Endothelial cell of umbilical vein (primary cell): ENCODE measurements around the gene PLBD2. TPM values are rescaled to one million over a fixed set of nuclear protein-coding genes. Genes with fewer than 3 reads are reported as not detected.

ENCODE experiments used
- BruUV-seq: library from RNA; stranded (reverse); fragments of 400-500 nt; replicated peaks from 2 replicates; lab custom pipeline; 2021; lab: Mats Ljungman, UMichigan
- CTCF ChIA-PET: fragments of 300-600, 350-600 bp; sonication (Branson Sonifier 250); formaldehyde crosslinking; loops from one replicate; lab custom pipeline; 2021; ENCODE audit warnings: antibody characterized with exemption, inconsistent platforms; lab: Charles Lee
- POLR2A ChIA-PET: fragments of 300-600, 350-600 bp; sonication (Branson Sonifier 250); formaldehyde crosslinking; loops from one replicate; lab custom pipeline; 2021; ENCODE audit warnings: antibody characterized with exemption, inconsistent platforms; lab: Charles Lee
- DNase-seq: peaks from one replicate; pipeline ENCODE4 v3.0.0-alpha.2; 2011; ENCODE audit warnings: low read depth, low spot score
- FAIRE-seq: peaks from 2 replicates; lab custom pipeline; 2011; peaks lifted over from hg19 to GRCh38; lab: Jason Lieb, UNC
- H2AFZ ChIP-seq: 2 replicates; pipeline ENCODE4 v1.6.0; 2012; ENCODE audit warnings: low read depth, low read length, control low read depth, inconsistent platforms
- H3K27ac ChIP-seq: 2 replicates; pipeline ENCODE4 v1.5.1; 2011; ENCODE audit warnings: low read depth, mild to moderate bottlenecking, control low read depth, low read length, moderate library complexity; ENCODE audit not compliant: insufficient read depth
- H3K27me3 ChIP-seq, 2 experiments: 2 replicates each; pipeline versions ENCODE4 v1.6.0 to v1.6.1; 2011; ENCODE audit warnings: low read length in 2 of 2, mixed read lengths in 1 of 2; ENCODE audit not compliant: control insufficient read depth in 2 of 2, insufficient read depth in 2 of 2
- H3K36me3 ChIP-seq, 2 experiments: 2 replicates in 1 of 2; 3 replicates in 1 of 2; pipeline ENCODE4 v1.5.1; 2011; ENCODE audit warnings: low read length in 2 of 2, mild to moderate bottlenecking in 1 of 2, moderate library complexity in 1 of 2; ENCODE audit not compliant: control insufficient read depth in 2 of 2, insufficient read depth in 2 of 2; ENCODE audit errors: extremely low read depth in 1 of 2
- H3K4me1 ChIP-seq: 3 replicates; pipeline ENCODE4 v1.5.1; 2011; ENCODE audit warnings: mild to moderate bottlenecking, low read length; ENCODE audit not compliant: control insufficient read depth, insufficient read depth; ENCODE audit errors: extremely low read depth
- H3K4me2 ChIP-seq: 2 replicates; pipeline ENCODE4 v1.6.1; 2011; ENCODE audit warnings: low read length, control low read depth, mixed read lengths; ENCODE audit not compliant: insufficient read depth
- H3K4me3 ChIP-seq, 3 experiments: fragments of 200-600 bp in 1 of 3; sonication (generic), shearing (Covaris generic) in 1 of 3; replicated peaks in 1 of 3; 2 replicates each; pipeline ENCODE4 v1.5.1; 2011 to 2016; ENCODE audit warnings: control low read depth in 3 of 3, low read length in 3 of 3, mild to moderate bottlenecking in 2 of 3, inconsistent platforms in 1 of 3, low read depth in 1 of 3, moderate library complexity in 1 of 3; ENCODE audit not compliant: insufficient read depth in 1 of 3
- H3K79me2 ChIP-seq: 2 replicates; pipeline ENCODE4 v1.6.0; 2012; ENCODE audit warnings: low read length, inconsistent platforms; ENCODE audit not compliant: control insufficient read depth, insufficient read depth
- H3K9ac ChIP-seq: replicated peaks from 2 replicates; pipeline ENCODE3; 2011; ENCODE audit warnings: low read length, control low read depth; ENCODE audit not compliant: insufficient read depth; ENCODE audit errors: extremely low read depth
- H3K9me1 ChIP-seq: replicated peaks from 3 replicates; pipeline ENCODE4 v1.6.0; 2011; ENCODE audit warnings: mild to moderate bottlenecking, low read length; ENCODE audit not compliant: control insufficient read depth, insufficient read depth; ENCODE audit errors: extremely low read depth
- H3K9me3 ChIP-seq: replicated peaks from 2 replicates; pipeline ENCODE4 v1.5.1; 2012; ENCODE audit warnings: low read length, inconsistent platforms; ENCODE audit not compliant: control insufficient read depth, insufficient read depth
- H4K20me1 ChIP-seq: replicated peaks from 2 replicates; pipeline ENCODE3; 2011; ENCODE audit warnings: mild to moderate bottlenecking, low read length; ENCODE audit not compliant: control insufficient read depth, insufficient read depth; ENCODE audit errors: extremely low read depth
- EZH2 ChIP-seq: IDR thresholded peaks from 2 replicates; pipeline ENCODE4 v1.6.1; 2012; ENCODE audit warnings: borderline replicate concordance, low read depth, mild to moderate bottlenecking, moderate library complexity, low read length, inconsistent platforms; ENCODE audit not compliant: severe bottlenecking
- FOS ChIP-seq: IDR thresholded peaks from 2 replicates; pipeline ENCODE4 v1.6.1; 2011; ENCODE audit warnings: mild to moderate bottlenecking, low read length, moderate library complexity, borderline replicate concordance; ENCODE audit not compliant: insufficient read depth
- GATA2 ChIP-seq: IDR thresholded peaks from 2 replicates; pipeline ENCODE4 v1.7.0; 2011; ENCODE audit warnings: low read depth, mild to moderate bottlenecking, moderate library complexity, mixed read lengths, low read length; ENCODE audit not compliant: insufficient read length, insufficient read depth
- JUN ChIP-seq: IDR thresholded peaks from 2 replicates; pipeline ENCODE4 v1.6.1; 2011; ENCODE audit warnings: borderline replicate concordance, low read depth; ENCODE audit not compliant: insufficient read length, insufficient read depth
- MYC ChIP-seq: IDR thresholded peaks from one replicate; pipeline ENCODE4 v1.6.1; 2011; ENCODE audit warnings: mild to moderate bottlenecking, low read depth, low read length
- POLR2A ChIP-seq: IDR thresholded peaks from 2 replicates; pipeline ENCODE4 v1.6.1; 2012; ENCODE audit warnings: low read depth, mild to moderate bottlenecking, control low read depth, low read length
- POLR2AphosphoS5 ChIP-seq: IDR thresholded peaks from 2 replicates; pipeline ENCODE4 v1.6.1; 2012; ENCODE audit warnings: low read depth, mild to moderate bottlenecking, control low read depth, low read length, moderate library complexity; ENCODE audit not compliant: insufficient read depth
- dilution Hi-C: fragments of 300-500 bp; cut with MboI; formaldehyde crosslinking; loops from one replicate; pipeline ENCODE4 v1.15.0; 2019; ENCODE audit warnings: low sequenced_read_pairs; ENCODE audit not compliant: extremely low pct_ligation_motif_present
- intact Hi-C: fragments of 100-400 bp; cut with micrococcal nuclease; formaldehyde crosslinking; loops from one replicate; pipeline ENCODE4 v1.10.0; 2022
- polyA plus RNA-seq, 4 experiments: library from polyadenylated mRNA; depleted of rRNA in 3 of 4; stranded (reverse) in 3 of 4; unstranded in 1 of 4; fragments of >200 nt; gene quantifications; 2 replicates each; pipeline versions ENCODE4 v1.2.1 to v1.2.3, GENCODE V29; 2011 to 2012; ENCODE audit warnings: missing spikeins in 1 of 4
- total RNA-seq: library from RNA; stranded (reverse); gene quantifications from 2 replicates; pipeline ENCODE4 v1.2.3, GENCODE V29; 2021
- TF ChIP-seq, protein P1 (sequence below), 2 donors: IDR thresholded peaks; 1 replicate in 1 of 2; 2 replicates in 1 of 2; pipeline ENCODE4 v1.5.1; 2011; ENCODE audit warnings: low read length in 2 of 2, mild to moderate bottlenecking in 2 of 2, moderate library complexity in 2 of 2, control low read depth in 1 of 2, inconsistent platforms in 1 of 2, low read depth in 1 of 2; ENCODE audit not compliant: insufficient read depth in 1 of 2; ENCODE audit errors: extremely low read depth in 1 of 2
- TF ChIP-seq, protein P2 (sequence below): IDR thresholded peaks from 2 replicates; pipeline ENCODE4 v1.6.1; 2011; ENCODE audit not compliant: insufficient read depth, insufficient read length

Gene PLBD2
- total and polyA plus RNA-seq, 2 donors (not counting 3 experiments of a cell fraction or from before 2014, with no cell fraction given): 24.4 to 46.8 TPM

DNA sequence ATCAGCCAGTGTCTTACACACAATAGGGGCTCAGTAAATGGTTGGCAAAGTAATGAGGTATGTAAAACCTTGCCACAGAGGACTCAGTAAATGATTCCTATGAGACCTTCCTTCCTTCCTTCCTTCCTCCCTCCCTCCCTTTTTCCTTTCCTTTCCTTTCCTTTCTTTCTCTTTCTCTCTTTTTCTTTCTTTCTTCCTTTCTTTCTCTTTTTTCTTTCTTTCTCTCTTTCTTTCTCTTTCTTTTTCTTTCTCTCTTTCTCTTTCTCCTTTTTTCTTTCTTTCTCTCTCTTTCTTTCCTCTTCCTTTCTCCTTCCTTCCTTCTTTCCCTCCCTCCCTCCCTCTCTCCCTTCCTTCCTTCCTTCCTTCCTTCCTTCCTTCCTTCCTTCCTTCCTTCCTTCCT, 37.8 kb downstream of the PLBD2 start:
- Histone ChIP-seq H3K9me3 (no peaks in the 10 kb centered on the region), H2AFZ (no peak overlapping the region), H3K27me3 (no peaks in the 10 kb centered on the region), H3K4me3 (no peak overlapping the region), H3K9ac (no peak overlapping the region), H3K36me3 (no peaks in the 10 kb centered on the region), H3K9me1 (no peaks in the 10 kb centered on the region), H3K4me2 (no peak overlapping the region), H4K20me1 (no peaks in the 10 kb centered on the region), H3K27ac (no peak overlapping the region), H3K4me1 (no peaks in the 10 kb centered on the region), H3K79me2 (no peaks in the 10 kb centered on the region)
- FAIRE-seq: no peak
- TF ChIP-seq JUN: no peak
- TF ChIP-seq EZH2: no peak
- TF ChIP-seq, protein P1, sequence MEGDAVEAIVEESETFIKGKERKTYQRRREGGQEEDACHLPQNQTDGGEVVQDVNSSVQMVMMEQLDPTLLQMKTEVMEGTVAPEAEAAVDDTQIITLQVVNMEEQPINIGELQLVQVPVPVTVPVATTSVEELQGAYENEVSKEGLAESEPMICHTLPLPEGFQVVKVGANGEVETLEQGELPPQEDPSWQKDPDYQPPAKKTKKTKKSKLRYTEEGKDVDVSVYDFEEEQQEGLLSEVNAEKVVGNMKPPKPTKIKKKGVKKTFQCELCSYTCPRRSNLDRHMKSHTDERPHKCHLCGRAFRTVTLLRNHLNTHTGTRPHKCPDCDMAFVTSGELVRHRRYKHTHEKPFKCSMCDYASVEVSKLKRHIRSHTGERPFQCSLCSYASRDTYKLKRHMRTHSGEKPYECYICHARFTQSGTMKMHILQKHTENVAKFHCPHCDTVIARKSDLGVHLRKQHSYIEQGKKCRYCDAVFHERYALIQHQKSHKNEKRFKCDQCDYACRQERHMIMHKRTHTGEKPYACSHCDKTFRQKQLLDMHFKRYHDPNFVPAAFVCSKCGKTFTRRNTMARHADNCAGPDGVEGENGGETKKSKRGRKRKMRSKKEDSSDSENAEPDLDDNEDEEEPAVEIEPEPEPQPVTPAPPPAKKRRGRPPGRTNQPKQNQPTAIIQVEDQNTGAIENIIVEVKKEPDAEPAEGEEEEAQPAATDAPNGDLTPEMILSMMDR (IDR thresholded peaks at IDR 0.05; ENCODE audit: extremely low read depth in 1 of 2, insufficient read depth in 1 of 2, low read depth in 1 of 2, low read length in 2 of 2): no peak
- no peak for TF ChIP-seq FOS
- no peak for TF ChIP-seq POLR2A
- no peak for TF ChIP-seq MYC
- TF ChIP-seq GATA2: no peak
- TF ChIP-seq POLR2AphosphoS5: no peak
- TF ChIP-seq, protein P2, sequence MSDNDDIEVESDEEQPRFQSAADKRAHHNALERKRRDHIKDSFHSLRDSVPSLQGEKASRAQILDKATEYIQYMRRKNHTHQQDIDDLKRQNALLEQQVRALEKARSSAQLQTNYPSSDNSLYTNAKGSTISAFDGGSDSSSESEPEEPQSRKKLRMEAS: no peak
- no TSS peak for BruUV-seq
- intact Hi-C loops: no loop called here
- CTCF ChIA-PET: interaction anchor here (1.7 kb wide), 1 partner anchor 29 kb away, joined by 4 read pairs; no protein-coding TSS in a partner anchor
- dilution Hi-C loops: no loop called here
- POLR2A ChIA-PET: no interaction called here
- no peak for DNase-seq
